Endothelial cell of coronary artery (primary cell): ENCODE results near the gene PLEKHB2. TPM values are rescaled to one million over a fixed set of nuclear protein-coding genes. Genes with fewer than 3 reads are reported as not detected.

Source experiments
- total RNA-seq: library from RNA; depleted of rRNA; stranded (reverse); fragments of >200 nt; gene quantifications from 2 replicates; pipeline ENCODE4 v1.2.3, GENCODE V29; 2014

Gene PLEKHB2
- 98.9 and 101 TPM in 2 replicates for total RNA-seq

GRCh38 chr2:131105156-131105949, at the start of gene PLEKHB2:
Gene PLEKHB2 (plus strand): TSS chr2:131105336. CDS start chr2:131120942, 15,606 bp downstream.

DNA sequence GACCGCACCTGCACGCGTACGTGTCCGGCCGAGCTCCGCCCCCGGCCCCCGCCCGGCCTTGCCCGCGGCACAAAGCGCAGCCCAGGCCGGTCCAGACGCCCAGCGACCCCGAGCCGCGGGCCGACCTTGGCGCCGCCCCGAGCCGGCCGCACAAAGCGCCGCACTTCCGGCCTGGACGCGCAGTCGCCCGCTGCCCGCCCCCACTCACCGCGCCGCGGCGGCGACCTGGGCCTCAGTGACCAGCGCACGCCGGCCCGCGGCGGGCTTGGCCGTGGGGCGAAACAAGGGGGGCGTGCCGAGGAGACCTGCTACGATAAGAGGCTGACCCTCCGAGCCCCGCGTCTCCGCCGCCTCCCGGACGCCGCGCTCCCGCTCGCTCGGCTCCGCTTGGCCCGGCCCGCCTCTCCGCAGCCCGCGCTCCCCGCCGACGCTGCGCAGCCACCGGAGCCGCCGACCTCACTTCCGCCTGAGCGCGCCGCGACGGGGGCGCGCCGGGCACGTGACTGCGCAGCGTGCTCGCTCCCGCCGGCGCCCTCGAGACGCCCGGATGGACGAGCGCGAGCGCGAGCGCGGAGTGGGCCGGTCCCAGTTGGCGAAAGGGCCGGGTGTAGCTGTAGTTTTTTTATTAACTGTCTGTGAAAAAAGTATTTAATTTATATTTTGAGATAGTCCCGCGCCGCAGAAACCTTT, 12.0 kb upstream of the PLEKHB2 start, which contains the start of gene FAM168B:
Gene FAM168B, minus strand, starts transcription at position 455 of the 690 bp plus-strand sequence. CDS start 10,814 bp downstream, outside the sequence.

Other genes starting within 250 kb of the PLEKHB2 start
- gene FAM168B, start 11.9 kb upstream of the PLEKHB2 start, total RNA-seq = 82.0 and 84.0 TPM in 2 replicates
- gene POTEE, start 104.2 kb downstream of the PLEKHB2 start, total RNA-seq = 0.09 and 0.19 TPM in 2 replicates